ENCODE results near the gene MEIS2. TPM values are rescaled to one million over a fixed set of nuclear protein-coding genes. Genes with fewer than 3 reads are reported as not detected.

The MEIS2 gene
- total RNA-seq, 1 experiment from 2014 or later = 29.4 TPM

GRCh38 chr15:36970522-36970921 is 129.8 kb downstream of the MEIS2 start:
- in situ Hi-C loops (cut with HindIII; ENCODE audit: low pct_unique_long_range_greater_than_20kb, low sequenced_read_pairs) = no loop called here
- DNase-seq (ENCODE audit: low read depth, low spot score) = no peak

GRCh38 chr15:36967929-36968328 is 132.4 kb downstream of the MEIS2 start:
- DNase-seq (ENCODE audit: low read depth, low spot score) = no peak
- in situ Hi-C loops (cut with HindIII; ENCODE audit: low pct_unique_long_range_greater_than_20kb, low sequenced_read_pairs) = no loop called here

- DNase-seq (ENCODE audit: low read depth, low spot score) = no peak
- in situ Hi-C loops (cut with HindIII; ENCODE audit: low pct_unique_long_range_greater_than_20kb, low sequenced_read_pairs) = no loop called here
These were observed 133.6 kb downstream of the MEIS2 start for GRCh38 chr15:36966708-36967107.

GRCh38 chr15:36965570-36966342 is 134.6 kb downstream of the MEIS2 start:
- in situ Hi-C loops (cut with HindIII; ENCODE audit: low pct_unique_long_range_greater_than_20kb, low sequenced_read_pairs) = no loop called here
- DNase-seq (ENCODE audit: low read depth, low spot score) = no peak

DNA sequence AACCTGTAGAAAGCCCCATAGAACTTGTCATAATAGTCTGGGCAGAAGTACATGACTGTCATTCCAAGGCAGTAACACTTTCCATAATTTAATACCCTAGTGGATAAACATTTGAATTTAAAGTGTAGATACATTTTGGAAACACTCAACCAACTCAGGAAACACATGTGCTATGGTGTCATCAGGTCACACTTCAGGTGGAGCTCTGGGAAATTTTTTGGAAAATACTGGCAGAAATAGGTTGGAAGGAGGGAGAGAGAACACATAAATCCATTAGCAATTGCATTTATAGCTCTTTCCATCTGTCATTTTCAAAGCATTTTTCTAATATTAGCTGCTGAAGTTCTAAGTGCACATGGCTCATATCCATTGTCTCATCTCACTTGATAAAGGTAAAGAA is 135.7 kb downstream of the MEIS2 start:
- in situ Hi-C loops (cut with HindIII; ENCODE audit: low pct_unique_long_range_greater_than_20kb, low sequenced_read_pairs) = no loop called here
- no peak for DNase-seq (ENCODE audit: low read depth, low spot score)

DNA sequence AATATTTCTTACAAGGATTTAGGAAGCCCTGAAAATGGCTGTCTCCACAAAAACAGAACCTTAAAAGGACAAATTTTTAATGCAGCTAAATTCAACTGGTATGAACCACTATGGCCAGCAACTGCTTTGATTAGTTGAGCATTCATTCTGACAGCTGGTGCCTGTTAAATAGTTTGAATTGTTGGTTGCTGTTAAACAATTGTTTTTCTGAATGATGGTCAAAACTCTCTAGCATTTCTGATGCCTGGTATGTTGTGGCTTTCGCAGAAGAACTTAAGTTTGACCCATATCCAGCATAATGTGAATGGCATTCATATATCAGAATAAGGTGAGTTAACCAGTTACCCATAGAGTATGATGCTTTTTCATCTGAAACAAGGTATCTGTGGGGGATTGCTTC is 138.4 kb downstream of the MEIS2 start:
- DNase-seq (ENCODE audit: low read depth, low spot score) = no peak
- in situ Hi-C loops (cut with HindIII; ENCODE audit: low pct_unique_long_range_greater_than_20kb, low sequenced_read_pairs) = no loop called here

GRCh38 chr15:36960947-36961227 is 139.5 kb downstream of the MEIS2 start:
- in situ Hi-C loops (cut with HindIII; ENCODE audit: low pct_unique_long_range_greater_than_20kb, low sequenced_read_pairs) = no loop called here
- DNase-seq (ENCODE audit: low read depth, low spot score) = no peak

- in situ Hi-C loops (cut with HindIII; ENCODE audit: low pct_unique_long_range_greater_than_20kb, low sequenced_read_pairs) = no loop called here
- no peak for DNase-seq (ENCODE audit: low read depth, low spot score)
These were observed 140.0 kb downstream of the MEIS2 start for GRCh38 chr15:36960179-36960946.

- no peak for DNase-seq (ENCODE audit: low read depth, low spot score)
- in situ Hi-C loops (cut with HindIII; ENCODE audit: low pct_unique_long_range_greater_than_20kb, low sequenced_read_pairs) = no loop called here
These were observed 140.6 kb downstream of the MEIS2 start for GRCh38 chr15:36959746-36960145.

DNA sequence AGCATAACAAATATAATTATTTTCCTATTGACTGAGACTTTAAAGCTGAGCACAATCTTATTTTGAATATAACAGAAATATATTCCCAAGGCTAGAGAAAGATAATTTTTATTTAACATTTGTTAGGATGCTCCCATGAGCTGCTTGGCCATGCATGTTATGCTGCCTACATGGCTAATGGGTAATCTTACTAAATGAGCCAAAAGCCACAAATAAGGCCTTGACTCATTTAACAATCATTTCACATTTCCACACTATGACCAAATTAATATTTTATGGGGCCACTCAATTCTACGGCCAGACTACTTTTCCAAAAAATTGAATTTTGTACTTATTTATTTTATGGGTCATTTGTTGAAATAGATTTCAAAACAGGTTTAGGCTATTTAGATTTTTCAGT is 141.7 kb downstream of the MEIS2 start:
- in situ Hi-C loops (cut with HindIII; ENCODE audit: low pct_unique_long_range_greater_than_20kb, low sequenced_read_pairs) = no loop called here

DNA sequence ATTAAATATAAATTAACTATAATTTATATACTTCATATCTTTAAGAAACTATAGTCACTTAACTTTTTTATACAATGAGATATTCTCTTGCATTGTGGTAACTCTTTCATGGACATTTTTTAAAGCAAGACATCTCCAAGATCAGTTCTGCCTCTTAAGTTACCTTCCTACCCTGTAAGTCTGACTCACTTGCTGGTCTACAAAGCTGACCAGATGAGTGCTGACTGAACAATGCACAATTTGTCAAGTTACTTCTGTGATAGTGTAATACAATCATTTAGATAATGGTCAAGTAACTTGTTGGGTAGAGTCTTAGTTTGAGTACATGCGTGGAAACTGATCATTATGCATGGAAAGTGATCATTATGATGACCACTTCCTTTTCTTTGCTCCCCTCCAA is 145.9 kb downstream of the MEIS2 start:
- in situ Hi-C loops (cut with HindIII; ENCODE audit: low pct_unique_long_range_greater_than_20kb, low sequenced_read_pairs) = no loop called here
- no peak for DNase-seq (ENCODE audit: low read depth, low spot score)

More for the DNA sequence above, 141.7 kb downstream of the MEIS2 start:
- DNase-seq (ENCODE audit: low read depth, low spot score) = no peak

DNA sequence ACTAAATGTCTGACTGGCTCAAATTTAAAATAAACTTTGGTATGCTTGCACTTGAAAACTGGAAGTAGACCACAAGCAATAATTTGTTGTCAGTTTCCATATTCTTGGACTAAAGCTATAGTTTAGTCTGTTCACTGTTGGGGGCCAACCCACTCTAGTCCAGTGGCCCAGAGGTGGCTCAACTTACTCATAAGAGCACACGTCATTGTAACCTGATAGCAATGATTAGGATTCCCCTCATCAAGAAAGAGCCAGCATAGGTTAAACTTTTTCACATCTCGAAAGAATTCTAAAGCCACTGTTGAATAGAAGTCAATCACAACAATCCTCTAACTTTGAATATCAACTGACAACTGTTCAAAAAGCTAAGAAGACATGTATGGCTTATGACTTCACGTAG is 147.0 kb downstream of the MEIS2 start:
- DNase-seq (ENCODE audit: low read depth, low spot score) = no peak

GRCh38 chr15:36951731-36952247 is 148.6 kb downstream of the MEIS2 start:
- in situ Hi-C loops (cut with HindIII; ENCODE audit: low pct_unique_long_range_greater_than_20kb, low sequenced_read_pairs) = no loop called here
- no peak for DNase-seq (ENCODE audit: low read depth, low spot score)

More for the DNA sequence above, 147.0 kb downstream of the MEIS2 start:
- in situ Hi-C loops (cut with HindIII; ENCODE audit: low pct_unique_long_range_greater_than_20kb, low sequenced_read_pairs) = no loop called here

DNA sequence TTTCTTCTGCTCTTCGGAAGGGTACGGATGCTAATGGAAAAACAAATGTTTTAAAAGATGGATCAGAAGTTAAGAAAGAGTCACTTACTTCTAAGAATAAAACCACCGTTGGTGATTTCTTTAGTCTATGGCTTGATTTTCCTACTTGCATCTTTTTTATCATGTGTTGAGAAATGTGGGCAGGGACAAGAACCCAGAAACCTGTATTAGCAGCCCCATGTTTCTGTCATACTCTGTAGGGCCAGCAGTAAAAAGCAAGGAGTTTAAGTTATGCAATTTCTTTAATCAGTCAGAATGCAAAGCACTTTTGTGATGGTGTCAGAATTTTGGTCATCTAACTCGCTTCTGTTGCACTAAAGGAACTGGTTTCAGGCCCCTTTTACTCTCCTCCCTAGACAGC is 150.0 kb downstream of the MEIS2 start:
- in situ Hi-C loops (cut with HindIII; ENCODE audit: low pct_unique_long_range_greater_than_20kb, low sequenced_read_pairs) = no loop called here
- no peak for DNase-seq (ENCODE audit: low read depth, low spot score)

GRCh38 chr15:36948982-36949381 is 151.4 kb downstream of the MEIS2 start:
- in situ Hi-C loops (cut with HindIII; ENCODE audit: low pct_unique_long_range_greater_than_20kb, low sequenced_read_pairs) = no loop called here
- DNase-seq (ENCODE audit: low read depth, low spot score) = no peak

GRCh38 chr15:36947035-36947719 is 153.2 kb downstream of the MEIS2 start:
- DNase-seq (ENCODE audit: low read depth, low spot score) = no peak
- in situ Hi-C loops (cut with HindIII; ENCODE audit: low pct_unique_long_range_greater_than_20kb, low sequenced_read_pairs) = no loop called here

GRCh38 chr15:36944442-36944841 is 155.9 kb downstream of the MEIS2 start:
- DNase-seq (ENCODE audit: low read depth, low spot score) = no peak
- in situ Hi-C loops (cut with HindIII; ENCODE audit: low pct_unique_long_range_greater_than_20kb, low sequenced_read_pairs) = no loop called here

GRCh38 chr15:36943508-36944361 is 156.6 kb downstream of the MEIS2 start:
- DNase-seq (ENCODE audit: low read depth, low spot score) = no peak

More at GRCh38 chr15:36943508-36944361, 156.6 kb downstream of the MEIS2 start:
- in situ Hi-C loops (cut with HindIII; ENCODE audit: low pct_unique_long_range_greater_than_20kb, low sequenced_read_pairs) = no loop called here

Data from SK-MEL-5 (cell line).